ENCODE data around the gene FAM53A. TPM values are rescaled to one million over a fixed set of nuclear protein-coding genes. Genes with fewer than 3 reads are reported as not detected.

The FAM53A gene
- polyA plus RNA-seq, 4 donors = 1.2 to 3.6 (median 2.5) TPM

GRCh38 chr4:1663549-1663948 lies 20.6 kb downstream of the FAM53A start:
- no peak for DNase-seq (ENCODE audit: low read depth in 4 of 4, low spot score in 2 of 4)

GRCh38 chr4:1661695-1662094 lies 22.4 kb downstream of the FAM53A start:
- DNase-seq (ENCODE audit: low read depth in 4 of 4, low spot score in 2 of 4) = no peak

DNA sequence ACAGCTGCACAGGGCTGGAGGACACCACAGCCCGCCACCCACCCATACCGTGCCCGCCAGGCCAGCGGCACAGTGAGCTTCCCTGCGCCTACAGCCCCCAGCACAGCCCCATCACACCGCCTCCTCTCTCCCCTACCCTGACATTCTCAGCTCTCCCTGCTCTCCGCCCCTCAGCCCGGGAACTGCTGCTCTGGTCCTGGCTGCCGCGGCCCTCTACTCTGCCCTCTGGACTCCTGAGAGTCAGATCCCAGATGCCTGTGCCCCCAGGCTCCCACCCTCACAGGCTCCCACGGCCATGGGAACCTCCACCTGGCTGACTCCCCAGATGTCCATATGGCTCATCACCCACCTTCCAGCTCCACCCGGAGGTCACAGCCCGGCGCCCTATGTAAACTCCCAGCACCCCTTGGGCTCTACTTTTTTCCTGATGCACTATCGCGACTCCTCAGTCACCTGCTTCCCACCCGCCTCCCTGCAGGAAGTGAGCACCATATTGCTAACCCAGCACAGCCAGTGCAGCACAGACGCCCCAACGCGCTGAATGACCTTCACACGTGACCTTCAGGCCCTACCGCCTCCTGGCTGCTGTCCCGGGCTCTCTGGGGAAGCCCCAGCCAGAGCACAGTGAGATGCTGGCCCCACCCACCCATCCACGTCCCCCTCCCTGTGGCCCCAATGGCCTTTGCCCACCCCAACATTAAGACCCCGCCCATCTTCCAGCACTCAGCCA lies 23.0 kb downstream of the FAM53A start:
- no peak for DNase-seq (ENCODE audit: low read depth in 4 of 4, low spot score in 2 of 4)

DNA sequence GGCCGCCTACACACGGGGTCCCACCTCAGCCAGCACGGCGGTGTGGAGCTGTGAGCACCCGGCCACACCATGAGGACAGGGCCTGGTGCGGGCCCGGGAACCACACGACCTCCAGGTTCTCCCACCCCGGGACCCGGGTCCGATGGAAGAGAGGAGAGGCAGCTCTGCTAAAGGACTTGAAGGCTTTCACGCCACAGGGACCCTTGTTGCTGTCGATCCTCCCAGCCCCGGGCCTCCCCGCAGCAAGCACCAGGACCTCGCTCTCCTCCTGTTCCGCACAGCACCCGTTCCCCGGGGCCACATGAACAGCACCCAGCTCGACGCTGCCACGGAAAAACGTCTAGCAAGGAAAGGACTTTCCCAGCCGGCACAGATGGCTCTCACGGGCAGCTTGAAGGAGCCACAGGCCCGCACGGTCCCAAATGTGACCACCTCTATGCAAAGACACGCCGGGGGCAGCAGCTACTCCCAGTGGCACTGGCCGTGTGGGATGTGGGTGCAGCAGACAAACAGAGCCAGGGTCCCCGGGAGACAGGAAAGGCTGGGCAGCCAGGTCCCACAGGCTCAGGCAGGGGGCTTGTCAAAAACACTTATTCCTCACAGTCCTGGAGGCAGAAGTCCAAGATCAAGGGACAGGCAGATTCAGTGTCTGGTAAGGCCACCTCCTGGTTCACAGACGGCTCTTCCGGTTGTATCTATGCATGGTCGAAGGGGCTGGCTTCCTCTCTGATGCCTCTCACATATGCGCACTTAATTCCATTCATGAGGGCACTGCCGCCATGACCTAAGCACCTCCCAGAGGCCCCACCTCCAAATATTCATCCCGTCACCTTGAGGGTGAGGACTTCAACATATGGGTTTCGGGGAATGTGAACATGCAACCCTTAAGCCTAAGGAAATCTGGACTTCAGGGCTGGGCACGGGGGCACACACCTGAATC lies 24.7 kb downstream of the FAM53A start:
- DNase-seq (ENCODE audit: low read depth in 4 of 4, low spot score in 2 of 4) = no peak

- no peak for DNase-seq (ENCODE audit: low read depth in 4 of 4, low spot score in 2 of 4)
Observed at GRCh38 chr4:1658581-1658980, 25.5 kb downstream of the FAM53A start.

DNA sequence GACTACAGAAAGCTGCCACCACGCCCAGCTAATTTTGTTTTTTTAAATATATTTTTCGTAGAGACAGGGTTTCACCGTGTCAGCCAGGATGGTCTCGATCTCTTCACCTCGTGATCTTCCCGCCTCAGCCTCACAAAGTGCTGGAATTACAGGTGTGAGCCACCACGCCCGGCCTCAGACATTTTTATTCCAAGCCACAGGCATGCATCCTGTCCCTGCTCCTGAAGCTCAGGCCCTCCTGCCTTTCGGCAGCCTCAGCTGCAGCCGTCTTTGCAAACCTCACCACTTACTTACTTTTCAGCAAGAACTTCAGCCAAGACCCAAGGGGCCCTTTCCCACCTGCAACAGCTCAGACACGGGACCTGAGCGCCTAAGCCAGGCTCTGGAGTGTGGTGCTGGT lies 26.0 kb downstream of the FAM53A start:
- DNase-seq (ENCODE audit: low read depth in 4 of 4, low spot score in 2 of 4) = no peak

- DNase-seq (ENCODE audit: low read depth in 4 of 4, low spot score in 2 of 4) = no peak
Observed at GRCh38 chr4:1656986-1657385, 27.1 kb downstream of the FAM53A start.

DNA sequence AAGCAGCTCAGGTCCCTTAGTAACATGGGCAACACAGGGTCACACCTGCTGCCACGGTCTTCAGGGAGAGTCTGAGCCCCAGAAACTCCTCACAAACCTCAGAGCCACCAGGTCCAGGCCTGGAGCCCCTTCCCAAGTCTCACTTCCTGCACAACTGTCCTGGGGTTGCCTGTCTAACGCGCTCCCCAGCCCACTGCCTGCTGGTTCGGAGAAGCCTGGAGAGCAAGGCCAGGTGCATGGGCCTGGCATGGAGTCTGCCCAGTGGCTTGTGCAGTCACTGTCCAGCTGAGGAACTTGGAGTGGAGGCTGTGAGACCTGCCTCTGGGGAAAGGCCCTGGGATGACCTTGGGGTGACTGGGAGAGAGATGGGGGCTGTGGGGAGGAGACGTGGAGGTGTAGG lies 28.0 kb downstream of the FAM53A start:
- no peak for DNase-seq (ENCODE audit: low read depth in 4 of 4, low spot score in 2 of 4)

DNA sequence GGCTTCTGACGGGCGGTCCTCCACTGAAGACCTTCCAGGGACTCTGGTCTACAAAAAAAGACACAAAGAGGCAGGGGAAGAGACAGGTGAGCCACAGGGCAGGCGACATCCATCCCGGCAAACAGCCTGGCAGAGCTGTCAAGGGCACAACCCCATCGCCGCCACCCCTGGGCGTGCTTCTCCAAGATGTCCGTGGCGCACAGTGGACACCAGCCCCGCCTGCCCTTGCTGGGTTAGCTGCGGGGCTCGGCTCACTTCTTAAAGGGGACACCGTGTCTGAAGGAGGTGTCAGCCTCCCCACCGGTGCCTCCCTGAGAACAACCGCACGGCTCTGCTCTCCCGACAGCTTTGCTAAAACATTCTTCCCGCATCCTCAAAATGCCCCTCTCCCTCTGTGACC lies 28.4 kb downstream of the FAM53A start:
- DNase-seq (ENCODE audit: low read depth in 4 of 4, low spot score in 2 of 4) = no peak

GRCh38 chr4:1655081-1655480 lies 29.0 kb downstream of the FAM53A start:
- no peak for DNase-seq (ENCODE audit: low read depth in 4 of 4, low spot score in 2 of 4)

GRCh38 chr4:1654216-1654955 lies 29.7 kb downstream of the FAM53A start:
- DNase-seq (ENCODE audit: low read depth in 4 of 4, low spot score in 2 of 4) = peak in 1 of 4 donors; percentile 23

GRCh38 chr4:1653776-1654175 lies 30.3 kb downstream of the FAM53A start:
- DNase-seq (ENCODE audit: low read depth in 4 of 4, low spot score in 2 of 4) = no peak

- DNase-seq (ENCODE audit: low read depth in 4 of 4, low spot score in 2 of 4) = no peak
Observed at GRCh38 chr4:1652088-1652487, 32.0 kb downstream of the FAM53A start.

- no peak for DNase-seq (ENCODE audit: low read depth in 4 of 4, low spot score in 2 of 4)
Observed at GRCh38 chr4:1651609-1652008, 32.5 kb downstream of the FAM53A start.

GRCh38 chr4:1648962-1649361 lies 35.2 kb downstream of the FAM53A start:
- no peak for DNase-seq (ENCODE audit: low read depth in 4 of 4, low spot score in 2 of 4)

- no peak for DNase-seq (ENCODE audit: low read depth in 4 of 4, low spot score in 2 of 4)
Observed at GRCh38 chr4:1647432-1647831, 36.7 kb downstream of the FAM53A start.

DNA sequence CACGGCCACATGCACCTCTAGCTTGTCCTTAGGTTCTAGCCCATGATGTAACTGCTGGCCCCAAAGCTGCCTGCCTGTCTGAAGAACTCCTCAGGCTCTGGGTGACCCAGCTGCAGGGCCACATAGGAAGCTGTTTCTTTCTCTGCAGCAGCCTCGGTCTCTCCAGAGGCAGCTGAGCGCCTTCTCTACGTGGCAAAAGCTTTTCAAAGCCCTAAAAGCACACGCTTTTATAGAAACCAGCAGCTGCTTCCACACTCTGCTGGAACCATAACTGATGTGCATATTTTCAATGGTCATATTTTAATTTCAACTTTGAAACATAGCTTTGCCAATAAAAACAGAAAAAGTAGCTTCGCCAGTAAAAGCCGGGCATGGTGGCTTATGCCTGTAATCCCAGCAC lies 37.4 kb downstream of the FAM53A start:
- no peak for DNase-seq (ENCODE audit: low read depth in 4 of 4, low spot score in 2 of 4)

GRCh38 chr4:1644891-1645657 lies 39.0 kb downstream of the FAM53A start:
- peak in 3 of 4 donors; percentile 17 to 39 (median 26) for DNase-seq (ENCODE audit: low read depth in 4 of 4, low spot score in 2 of 4)

- no peak for DNase-seq (ENCODE audit: low read depth in 4 of 4, low spot score in 2 of 4)
Observed at GRCh38 chr4:1643971-1644735, 40.0 kb downstream of the FAM53A start.

Measured in left renal cortex interstitium (tissue), 4 donors.